ENCODE measurements around the gene POLR2I. TPM values are rescaled to one million over a fixed set of nuclear protein-coding genes. Genes with fewer than 3 reads are reported as not detected.

Gene POLR2I
- total and polyA plus RNA-seq, 7 donors = 39.9 to 118 (median 72.8) TPM

- H3K4me1 ChIP-seq = no peaks in the 10 kb centered on the region
- WGBS, 2 donors = 86 to 87% methylated on average over 5 of the region's 5 CpGs
Observed at GRCh38 chr19:36100476-36100875, 14.2 kb downstream of the POLR2I start.

GRCh38 chr19:36099166-36099785, 15.4 kb downstream of the POLR2I start:
- no peaks in the 10 kb centered on the region for H3K4me1 ChIP-seq
- no peaks in the 10 kb centered on the region for H3K27me3 ChIP-seq
- 92 to 95% methylated on average over 19 of the region's 19 CpGs for WGBS, 2 donors
- no peaks in the 10 kb centered on the region for H3K36me3 ChIP-seq
- intact Hi-C loops (cut with DNase I) = no loop called here
- no peak for DNase-seq
- TF ChIP-seq POLR2AphosphoS5 (IDR thresholded peaks at IDR 0.05) (no peak), POLR2A (IDR thresholded peaks at IDR 0.05) (no peak), EP300 (IDR thresholded peaks at IDR 0.05) (no peak), CTCF (IDR thresholded peaks at IDR 0.05) (no peak)
- no peak overlapping the region for H3K27ac ChIP-seq
- no peaks in the 10 kb centered on the region for H3K9me3 ChIP-seq
- no peak overlapping the region for H3K4me3 ChIP-seq

More at GRCh38 chr19:36100476-36100875, 14.2 kb downstream of the POLR2I start:
- intact Hi-C loops (cut with DNase I) = no loop called here
- H3K27me3 ChIP-seq = no peaks in the 10 kb centered on the region
- no peaks in the 10 kb centered on the region for H3K9me3 ChIP-seq
- no peak overlapping the region for H3K27ac ChIP-seq
- TF ChIP-seq POLR2AphosphoS5 (IDR thresholded peaks at IDR 0.05) = no peak
- TF ChIP-seq POLR2A (IDR thresholded peaks at IDR 0.05) = no peak
- no peak for TF ChIP-seq CTCF (IDR thresholded peaks at IDR 0.05)
- no peak overlapping the region for H3K4me3 ChIP-seq
- no peaks in the 10 kb centered on the region for H3K36me3 ChIP-seq
- DNase-seq = no peak

DNA sequence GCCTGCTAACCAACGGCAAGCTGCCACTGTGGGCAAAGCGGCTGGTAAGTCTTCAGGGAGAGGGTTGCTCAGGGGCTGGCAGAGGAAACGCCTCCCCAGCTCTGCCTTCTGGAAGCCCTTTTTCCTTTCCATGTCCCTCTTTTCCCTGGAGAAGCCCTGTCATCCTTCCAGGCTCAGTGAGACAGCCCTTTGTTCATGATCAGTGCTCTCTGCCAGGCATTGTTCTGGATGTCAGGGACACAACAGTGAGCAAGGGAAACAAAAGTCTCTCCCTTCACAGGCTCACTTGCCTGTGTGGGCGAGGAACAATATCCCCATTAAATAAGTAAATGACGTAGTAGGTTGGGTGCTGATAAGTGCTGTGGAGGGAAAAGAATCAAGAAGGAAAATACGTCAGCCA, 17.6 kb downstream of the POLR2I start:
- Histone ChIP-seq H3K27ac (peak overlapping the region in 2 of 4 donors; percentile 34 to 40), H3K4me1 (no peaks in the 10 kb centered on the region), H3K4me3 (no peak overlapping the region), H3K36me3 (no peaks in the 10 kb centered on the region), H3K27me3 (no peaks in the 10 kb centered on the region), H3K9me3 (no peaks in the 10 kb centered on the region)
- TF ChIP-seq EP300 (IDR thresholded peaks at IDR 0.05) (no peak), POLR2A (IDR thresholded peaks at IDR 0.05) (no peak), POLR2AphosphoS5 (IDR thresholded peaks at IDR 0.05) (no peak), CTCF (IDR thresholded peaks at IDR 0.05) (no peak)
- 93 to 96% methylated on average over 6 of the region's 6 CpGs for WGBS, 2 donors
- no peak for DNase-seq
- intact Hi-C loops (cut with DNase I) = no loop called here

- Histone ChIP-seq H3K4me1 (no peaks in the 10 kb centered on the region), H3K27ac (no peak overlapping the region), H3K27me3 (no peaks in the 10 kb centered on the region), H3K36me3 (no peaks in the 10 kb centered on the region), H3K4me3 (no peak overlapping the region), H3K9me3 (no peaks in the 10 kb centered on the region)
- DNase-seq = no peak
- WGBS, 2 donors = 67 to 93% methylated on average over 6 of the region's 6 CpGs
- intact Hi-C loops (cut with DNase I) = no loop called here
- no peak for TF ChIP-seq CTCF (IDR thresholded peaks at IDR 0.05)
- TF ChIP-seq POLR2A (IDR thresholded peaks at IDR 0.05) = no peak
- no peak for TF ChIP-seq POLR2AphosphoS5 (IDR thresholded peaks at IDR 0.05)
- TF ChIP-seq EP300 (IDR thresholded peaks at IDR 0.05) = no peak
Observed at GRCh38 chr19:36093687-36094086, 21.0 kb downstream of the POLR2I start.

DNA sequence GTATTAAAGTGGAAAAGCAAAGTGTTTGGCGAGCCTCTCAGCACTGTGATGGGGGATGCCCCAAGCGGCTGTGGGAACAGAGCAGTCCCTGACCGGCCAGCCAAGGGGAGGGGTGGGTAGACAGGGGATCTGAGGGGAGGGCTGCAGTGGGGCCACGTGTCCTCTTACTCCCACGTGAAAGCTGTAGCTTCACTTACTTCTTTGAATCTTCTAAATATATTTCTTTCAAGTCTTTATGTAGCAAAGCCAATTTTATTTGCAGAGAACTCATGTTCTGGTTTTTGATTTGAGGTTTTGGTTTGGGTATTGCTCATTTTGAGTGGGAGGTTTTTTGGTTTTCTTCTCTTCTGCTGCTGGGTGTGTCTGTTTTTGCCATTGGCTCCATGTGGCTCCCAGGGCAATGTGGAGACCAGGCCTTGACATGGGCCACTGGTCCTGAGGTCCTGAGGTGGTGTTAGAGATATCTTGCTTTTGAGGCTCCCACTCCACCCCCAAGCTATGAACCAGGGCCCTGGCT, 21.5 kb downstream of the POLR2I start:
- WGBS, 2 donors = 81 to 92% methylated on average over 5 of the region's 5 CpGs
- H3K27me3 ChIP-seq = no peaks in the 10 kb centered on the region
- intact Hi-C loops (cut with DNase I) = no loop called here
- TF ChIP-seq EP300 (IDR thresholded peaks at IDR 0.05) (no peak), CTCF (IDR thresholded peaks at IDR 0.05) (no peak), POLR2A (IDR thresholded peaks at IDR 0.05) (no peak), POLR2AphosphoS5 (IDR thresholded peaks at IDR 0.05) (no peak)
- H3K4me3 ChIP-seq = no peak overlapping the region
- H3K27ac ChIP-seq = no peak overlapping the region
- H3K9me3 ChIP-seq = no peaks in the 10 kb centered on the region
- no peak for DNase-seq
- H3K4me1 ChIP-seq = no peaks in the 10 kb centered on the region
- H3K36me3 ChIP-seq = no peaks in the 10 kb centered on the region

All from sigmoid colon (tissue), 7 donors.